NCI-H146 treated with DMSO at 0.1 percent for 48 hours (cell line): Measurements from ENCODE around the gene SLC25A21.
"Not testable (repeated sequence)": the region's sequence is repeated elsewhere in the genome, so short reads cannot be mapped to it uniquely, and the experiment has no call there.

ENCODE experiments used
- DNase-seq: peaks from one replicate; lab custom pipeline; 2025; ENCODE audit not compliant: unreplicated experiment; lab: John Stamatoyannopoulos, UW

The SLC25A21 gene

DNA sequence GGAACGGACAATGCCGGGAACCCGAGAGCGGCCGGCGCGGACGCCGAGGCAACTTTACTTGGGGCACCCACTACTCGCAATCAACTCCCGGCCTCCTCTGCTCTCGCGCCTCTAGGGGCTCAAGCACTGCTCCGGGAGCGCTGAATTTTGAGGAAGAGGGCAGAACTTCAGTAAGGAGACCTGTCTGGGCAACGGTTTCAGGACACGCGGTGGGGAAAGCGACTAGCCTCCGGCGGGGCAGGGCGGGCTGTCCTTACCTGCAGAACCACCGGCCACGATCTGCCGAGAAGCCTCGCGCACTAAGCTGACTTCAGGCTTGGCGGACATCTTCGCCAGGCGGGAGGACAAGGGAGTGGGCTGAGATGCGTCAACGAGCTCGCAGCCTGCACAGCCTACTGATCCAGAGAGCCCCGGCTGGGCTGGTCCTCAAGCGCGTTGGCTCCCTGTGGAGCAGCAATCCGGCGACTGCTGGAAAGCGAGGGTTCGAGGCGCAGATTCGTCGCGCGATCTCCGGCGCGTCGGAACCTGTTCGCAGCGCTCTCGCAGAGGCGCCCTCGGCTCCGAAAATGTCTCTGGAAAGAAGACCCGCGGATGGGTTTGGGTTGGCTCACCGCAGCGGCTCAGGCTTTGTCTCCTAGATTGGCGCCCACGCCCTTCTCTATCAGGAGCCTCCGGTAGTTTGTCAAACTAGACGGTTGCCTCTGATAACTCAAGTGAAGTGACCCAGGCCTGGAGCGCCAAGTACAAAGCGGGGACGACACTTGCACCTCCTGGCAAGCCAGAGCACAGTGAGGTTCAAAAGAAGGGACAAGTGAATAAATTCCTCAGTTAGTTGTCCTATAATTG is at the start of gene SLC25A21:
Gene SLC25A21, minus strand, starts transcription at position 583 of the 846 bp plus-strand sequence.
- peak; percentile 63 for DNase-seq

DNA sequence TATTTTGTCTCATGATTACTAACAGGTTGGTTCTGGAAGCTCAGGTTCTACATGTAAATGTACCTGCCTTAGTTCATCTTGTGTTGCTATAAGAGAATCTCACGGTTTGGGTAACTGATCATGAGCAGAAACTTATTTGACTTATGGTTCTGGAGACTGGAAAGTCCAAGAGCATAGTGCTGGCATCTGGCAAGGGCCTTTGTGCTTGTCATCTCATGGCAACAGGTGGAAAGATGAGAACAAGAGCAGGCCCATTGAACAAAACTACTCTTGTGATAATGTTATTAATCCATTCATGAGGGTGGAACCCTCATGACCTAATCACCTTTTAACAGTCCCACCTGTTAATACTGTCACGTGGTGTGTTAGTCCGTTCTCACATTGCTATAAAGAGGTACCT is 48.7 kb upstream of the SLC25A21 start:
- no peak for DNase-seq

DNA sequence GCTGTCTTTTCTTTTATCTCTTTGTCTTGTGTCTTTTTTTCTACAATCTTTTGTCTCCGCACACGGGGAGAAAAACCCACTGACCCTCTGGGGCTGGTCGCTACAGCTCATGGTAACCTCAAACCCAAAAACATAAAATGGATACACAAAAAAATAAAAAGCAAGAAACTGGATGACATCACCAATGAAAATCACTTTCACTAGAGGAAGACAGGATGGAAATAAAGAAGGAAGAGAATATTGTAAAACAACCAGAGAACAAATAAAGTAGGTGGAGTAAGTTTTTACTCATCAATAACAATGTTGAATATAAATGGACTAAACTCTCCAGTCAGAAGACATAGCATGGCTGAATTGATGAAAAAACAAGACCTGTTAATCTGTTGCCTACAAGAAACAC is 42.9 kb upstream of the SLC25A21 start:
- DNase-seq, result no peak

DNA sequence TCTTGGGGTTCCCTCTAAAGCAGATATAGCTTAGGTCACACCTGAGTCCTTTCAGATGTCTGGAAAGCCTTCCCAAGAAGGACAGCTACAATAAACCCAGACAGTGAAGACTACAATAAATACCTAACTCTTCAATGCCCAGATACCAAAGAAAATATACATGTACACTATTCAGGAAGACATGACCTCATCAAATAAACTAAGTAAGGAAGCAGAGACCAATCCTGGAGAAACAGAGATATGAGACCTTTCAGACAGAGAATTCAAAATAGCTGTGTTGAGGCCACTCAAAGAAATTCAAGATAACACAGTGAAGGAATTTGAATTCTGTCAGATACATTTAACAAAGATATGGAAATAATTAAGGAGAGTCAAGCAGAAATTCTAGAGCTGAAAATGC is 40.6 kb upstream of the SLC25A21 start:
- no peak for DNase-seq

DNA sequence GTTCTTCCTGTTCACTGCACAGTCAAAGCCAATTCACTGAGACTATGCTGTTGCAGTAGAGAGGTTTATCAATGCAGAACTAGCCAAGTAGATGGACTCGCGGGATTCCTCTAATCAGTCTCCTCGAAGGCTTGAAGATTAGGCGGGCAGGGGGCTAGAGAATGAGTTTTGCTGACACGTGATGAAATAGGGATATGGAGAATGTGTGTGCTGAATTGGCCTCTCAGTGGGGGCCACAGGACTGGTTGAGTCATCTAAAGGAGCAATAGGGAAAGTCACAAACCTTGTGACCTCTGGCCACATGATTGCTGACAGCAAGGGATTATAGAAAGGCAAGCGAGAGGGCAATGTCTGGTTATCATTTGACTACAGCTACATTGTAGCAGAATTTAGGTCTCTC is 38.0 kb upstream of the SLC25A21 start:
- DNase-seq, result no peak

DNA sequence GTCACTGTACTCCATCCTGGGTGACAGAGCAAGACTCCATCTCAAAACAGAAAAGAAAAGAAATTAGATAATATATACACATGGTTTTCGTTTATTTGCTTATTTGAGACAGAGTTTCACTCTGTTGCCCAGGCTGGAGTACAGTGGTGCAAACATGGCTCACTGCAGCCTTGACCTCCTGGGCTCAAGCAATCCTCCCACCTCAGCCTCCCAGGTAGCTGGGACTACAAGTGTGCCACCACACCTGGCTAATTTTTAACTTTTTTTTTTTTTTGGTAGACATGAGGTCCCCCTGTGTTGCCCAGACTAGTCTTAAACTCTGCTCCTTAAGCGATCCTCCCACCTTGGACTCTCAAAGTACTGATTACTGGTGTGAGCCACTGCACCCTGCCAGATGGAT is 37.2 kb upstream of the SLC25A21 start:
- not testable (repeated sequence) for DNase-seq

DNA sequence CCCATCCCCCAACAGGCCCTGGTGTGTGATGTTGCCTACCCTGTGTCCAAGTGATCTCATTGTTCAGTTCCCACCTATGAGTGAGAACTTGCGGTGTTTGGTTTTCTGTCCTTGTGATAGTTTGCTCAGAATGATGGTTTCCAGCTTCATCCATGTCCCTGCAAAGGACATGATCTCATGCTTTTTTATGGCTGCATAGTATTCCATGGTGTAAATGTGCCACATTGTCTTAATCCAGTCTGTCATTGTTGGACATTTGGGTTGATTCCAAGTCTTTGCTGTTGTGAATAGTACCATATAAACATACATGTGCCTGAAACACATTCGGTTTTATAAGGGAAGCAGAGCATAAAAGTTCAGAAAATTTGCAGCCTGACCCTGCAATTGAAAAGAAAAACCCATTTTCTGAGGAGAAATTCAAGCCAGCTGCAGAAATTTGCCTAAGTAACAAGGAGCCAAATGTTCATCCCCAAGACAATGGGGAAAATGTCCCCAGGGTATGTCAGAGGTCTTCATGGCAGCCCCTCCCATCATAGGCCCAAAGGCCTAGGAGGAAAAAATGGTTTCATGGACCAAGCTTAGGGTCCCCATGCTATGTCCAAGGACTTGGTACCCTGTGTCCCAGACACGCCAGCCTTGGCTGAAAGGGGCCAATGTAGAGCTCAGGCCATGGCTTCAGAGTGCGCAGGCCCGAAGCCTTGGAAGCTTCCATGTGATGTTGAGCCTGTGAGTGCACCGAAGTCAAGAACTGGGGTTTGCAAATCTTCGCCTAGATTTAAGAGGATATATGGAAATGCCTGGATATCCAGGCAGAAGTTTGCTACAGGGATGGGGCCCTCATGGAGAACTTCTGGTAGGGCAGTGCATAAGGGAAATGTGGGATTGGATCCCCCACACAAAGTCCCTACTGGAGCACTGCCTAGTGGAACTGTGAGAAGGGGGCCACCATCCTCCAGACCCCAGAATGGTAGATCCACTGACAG is 33.5 kb upstream of the SLC25A21 start:
- not testable (repeated sequence) for DNase-seq

DNA sequence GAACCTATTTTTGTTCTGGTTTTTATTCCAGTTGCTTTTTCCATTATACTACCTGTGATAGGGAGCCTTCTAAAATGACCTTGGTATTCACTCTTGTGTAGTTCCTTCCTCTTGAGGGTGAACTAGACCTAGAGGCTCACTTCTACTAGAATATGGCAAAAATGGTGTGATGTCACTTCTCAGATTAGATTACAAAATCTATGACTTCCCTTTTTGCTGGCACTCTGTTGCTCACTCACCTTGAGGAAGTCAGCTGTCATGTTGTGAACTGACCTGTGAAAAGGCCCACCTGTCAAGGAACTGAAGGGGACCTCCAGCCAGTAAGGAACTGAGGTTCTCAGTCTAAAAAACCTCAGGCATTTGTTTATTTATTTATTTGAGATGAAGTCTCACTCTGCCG is 31.0 kb upstream of the SLC25A21 start:
- DNase-seq, result no peak

DNA sequence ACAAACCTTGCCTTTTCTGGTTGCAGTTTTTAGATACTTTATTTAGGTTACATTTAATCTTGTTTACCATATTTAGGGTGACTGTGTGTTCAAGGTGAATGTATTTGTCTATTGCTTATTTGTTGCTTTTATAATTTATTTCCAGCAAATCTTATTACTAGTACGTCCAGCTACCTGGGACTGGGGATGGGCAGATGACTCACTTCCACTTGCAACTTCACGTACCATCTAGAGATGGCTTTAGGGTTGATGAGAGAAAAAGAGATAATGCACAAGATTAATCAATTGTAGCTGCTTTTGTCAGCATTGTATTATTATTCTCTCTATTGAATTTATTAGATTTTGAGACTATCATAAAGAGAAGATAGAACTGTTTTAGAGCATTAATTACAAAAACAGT is 30.4 kb upstream of the SLC25A21 start:
- DNase-seq, result no peak

DNA sequence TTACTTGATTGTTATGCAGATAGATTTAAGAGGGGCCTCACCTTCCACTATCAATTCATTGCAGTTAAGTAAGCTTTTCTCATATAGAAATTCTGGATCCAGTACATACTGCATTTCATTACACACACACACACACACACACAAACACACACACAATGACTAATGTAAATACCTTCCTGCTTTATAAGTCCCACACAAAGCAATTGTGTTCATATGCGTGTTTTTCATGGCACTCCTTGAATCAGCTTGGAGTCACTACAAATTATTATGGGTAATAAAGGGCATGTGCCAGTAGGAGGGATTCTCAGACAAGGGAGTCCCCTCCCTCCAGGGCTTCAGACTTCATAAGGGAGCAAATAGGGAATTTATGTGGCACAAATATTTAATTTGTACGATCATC is 29.9 kb upstream of the SLC25A21 start:
- DNase-seq, result no peak

DNA sequence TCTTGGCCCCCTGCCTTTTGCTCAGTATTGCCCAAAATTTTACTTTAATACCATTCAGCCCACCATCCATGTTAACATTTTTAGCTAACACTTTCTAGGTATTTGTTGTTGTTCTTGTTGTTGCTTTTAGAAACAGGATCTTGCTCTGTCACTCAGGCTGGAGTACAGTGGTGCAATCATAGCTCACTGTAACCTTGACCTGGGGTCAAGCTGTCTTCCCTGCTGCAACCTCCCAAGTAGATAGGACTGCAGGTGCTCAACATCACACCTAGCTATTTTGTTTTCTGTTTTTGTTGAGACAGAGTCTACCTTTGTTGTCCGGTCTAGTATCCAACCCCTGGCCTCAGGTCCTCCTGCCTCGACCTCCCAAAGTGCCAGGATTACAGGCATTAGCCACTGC is 29.3 kb upstream of the SLC25A21 start:
- no peak for DNase-seq

DNA sequence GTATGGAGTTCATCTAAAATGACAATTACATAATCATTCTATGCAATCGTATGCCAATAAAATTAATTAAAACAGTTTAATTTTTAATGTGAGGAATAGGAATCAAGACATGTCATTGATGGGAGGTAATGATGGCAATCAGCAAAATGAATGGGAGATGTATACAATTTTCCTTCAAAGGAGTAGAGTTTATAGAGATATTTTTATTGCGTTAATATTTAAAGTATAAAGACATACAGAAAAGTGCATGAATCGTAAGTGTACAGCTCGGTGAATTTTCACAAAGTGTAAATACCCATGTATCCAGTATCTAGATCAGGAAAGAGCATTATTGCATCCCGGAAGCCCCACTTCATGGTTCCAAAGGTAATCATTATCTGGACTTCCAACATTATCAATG is 26.5 kb upstream of the SLC25A21 start:
- no peak for DNase-seq

DNA sequence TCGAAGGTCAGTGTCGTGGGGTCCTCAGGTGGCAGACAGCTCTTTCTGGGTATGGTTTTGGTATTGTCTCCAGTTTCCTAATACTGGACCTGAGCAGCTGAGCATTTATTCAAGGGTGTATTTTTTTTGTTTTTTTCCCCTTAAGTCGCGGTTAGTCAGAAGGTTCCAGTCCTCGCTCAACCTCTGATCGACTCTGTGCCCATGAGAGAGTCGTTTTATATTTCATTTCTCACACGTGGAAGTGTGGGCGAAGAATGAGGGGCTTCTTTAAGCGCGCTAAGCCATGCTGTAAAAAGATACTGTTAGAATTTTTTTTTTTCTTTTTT is 25.8 kb upstream of the SLC25A21 start:
- no peak for DNase-seq

DNA sequence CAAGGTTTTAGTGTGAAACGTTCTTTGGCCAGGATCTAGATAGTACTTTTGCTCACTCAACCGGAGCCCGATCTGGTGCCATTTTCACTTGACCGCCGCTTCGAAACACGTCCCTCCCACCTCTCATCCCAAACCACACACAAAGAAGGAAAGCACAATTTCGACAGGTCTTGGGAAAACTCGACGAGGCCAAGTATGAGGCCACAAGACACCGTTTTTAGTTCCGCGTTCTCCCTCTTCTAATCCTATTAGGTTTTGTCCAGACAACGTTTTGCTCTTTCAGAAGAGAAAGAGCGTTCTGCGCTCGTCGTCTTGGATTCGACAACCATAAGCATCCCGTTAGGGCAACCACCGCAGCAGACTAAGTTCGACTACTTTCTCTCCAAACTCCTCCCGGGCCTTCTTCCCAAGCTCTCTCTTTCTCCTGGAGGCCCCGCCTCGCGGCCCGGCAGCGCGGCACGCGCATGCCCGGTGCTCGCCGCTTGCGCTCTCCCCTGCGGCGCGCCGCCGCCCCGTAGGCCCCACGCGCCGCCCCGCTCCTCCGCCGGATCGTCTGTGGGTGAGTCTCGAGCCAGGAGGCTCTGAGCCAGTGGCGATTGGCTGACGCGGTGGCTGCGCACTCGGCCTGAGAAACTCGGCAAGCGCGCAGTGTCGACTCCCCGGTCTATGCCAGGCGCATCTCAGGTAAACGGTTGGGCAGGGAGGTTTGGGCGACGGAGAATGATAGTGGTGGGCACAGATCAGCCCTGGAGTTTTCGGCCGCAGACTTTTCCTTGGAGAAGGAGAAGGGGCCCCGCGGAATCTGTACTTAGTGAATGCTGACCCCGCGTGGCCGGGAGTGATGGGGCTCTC is 25.2 kb upstream of the SLC25A21 start, which contains the start of gene MIPOL1:
Gene MIPOL1, plus strand, starts transcription at position 517 of the 852 bp plus-strand sequence. CDS start 49,952 bp downstream, outside the sequence.
- peak; percentile 77 for DNase-seq

DNA sequence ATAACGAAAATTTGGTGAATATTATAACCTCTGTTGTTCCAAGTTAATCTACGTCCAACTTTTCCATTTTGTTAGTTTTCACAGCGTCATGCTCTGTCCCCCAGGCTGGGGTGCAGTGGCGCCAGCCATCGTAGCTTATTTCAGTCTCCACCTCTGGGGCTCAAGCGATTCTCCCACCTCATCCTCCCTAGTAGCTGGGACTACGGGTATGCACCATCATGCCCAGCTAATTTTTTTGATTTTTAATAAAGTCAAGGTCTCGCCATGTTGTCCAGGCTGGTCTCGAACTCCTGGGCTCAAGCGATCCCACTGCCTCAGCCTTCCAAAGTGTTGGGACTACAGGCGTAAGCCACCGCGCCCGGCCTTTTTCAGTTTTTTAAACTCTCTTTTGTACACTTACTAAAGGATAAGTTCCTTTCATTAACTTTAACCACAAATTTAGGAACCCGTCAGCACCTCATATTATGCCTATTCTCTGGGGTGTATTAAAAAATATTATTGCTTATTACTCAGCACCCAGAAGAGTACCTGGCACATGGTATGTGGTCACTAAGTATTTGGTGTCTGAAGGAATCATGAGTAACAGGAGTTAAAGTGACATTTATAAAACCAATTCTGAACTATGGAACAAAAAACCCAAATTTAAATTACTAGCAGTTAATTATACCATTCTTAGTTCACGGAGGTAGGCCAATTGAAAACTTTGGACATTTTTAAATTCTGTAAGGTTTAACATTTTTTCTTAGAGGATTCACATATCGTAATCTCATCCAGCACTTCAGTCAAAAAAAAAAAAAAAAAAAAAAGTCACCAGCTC is 24.4 kb upstream of the SLC25A21 start:
- no peak for DNase-seq

DNA sequence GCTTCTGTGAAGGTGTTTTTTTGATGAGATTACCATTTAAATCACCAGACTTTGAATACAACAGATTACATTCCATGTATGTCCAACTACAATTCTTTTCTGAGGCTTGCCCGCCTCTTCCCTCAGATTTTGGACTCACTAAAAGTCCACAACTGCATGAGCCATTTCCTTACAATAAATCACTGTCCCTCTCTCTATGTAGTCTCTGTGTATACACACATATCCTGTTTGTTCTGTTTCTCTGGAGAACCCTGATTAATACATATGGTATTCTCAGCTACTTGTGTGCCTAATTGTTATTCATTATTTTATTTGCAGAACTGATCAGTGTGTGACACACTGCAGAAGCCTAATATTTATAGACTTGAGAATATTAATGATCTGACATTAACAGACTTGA is 22.9 kb upstream of the SLC25A21 start:
- DNase-seq, result no peak

DNA sequence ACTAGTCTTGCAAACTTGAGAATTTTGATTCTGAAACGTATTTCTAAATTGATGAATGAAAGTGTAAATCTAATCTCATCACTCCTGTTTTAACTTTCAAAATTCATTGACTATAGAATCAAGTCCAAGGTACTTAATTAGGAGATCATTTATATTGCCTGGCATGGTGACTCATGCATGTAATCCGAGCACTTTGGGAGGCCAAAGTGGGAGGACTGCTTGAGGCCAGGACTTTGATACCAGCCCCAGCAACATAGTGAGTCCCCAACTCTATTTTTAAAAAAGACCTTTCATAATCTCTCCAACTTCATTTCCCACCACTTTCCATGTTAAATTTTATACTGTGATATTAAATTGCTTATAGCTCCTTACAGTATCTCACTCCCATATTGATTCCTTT is 22.3 kb upstream of the SLC25A21 start:
- no peak for DNase-seq

DNA sequence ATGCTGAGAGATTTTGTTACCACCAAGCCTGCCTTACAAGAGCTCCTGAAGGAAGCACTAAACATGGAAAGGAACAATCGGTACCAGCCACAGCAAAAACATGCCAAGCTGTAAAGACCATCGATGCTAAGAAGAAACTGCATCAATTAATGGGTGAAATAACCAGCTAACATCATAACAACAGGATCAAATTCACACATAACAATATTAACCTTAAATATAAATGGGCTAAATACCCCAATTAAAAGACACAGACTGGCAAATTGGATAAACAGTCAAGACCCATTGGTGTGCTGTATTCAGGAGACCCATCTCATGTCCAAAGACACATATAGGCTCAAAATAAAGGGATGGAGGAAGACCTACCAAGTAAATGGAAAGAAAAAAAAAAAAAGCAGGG is 17.3 kb upstream of the SLC25A21 start:
- not testable (repeated sequence) for DNase-seq

DNA sequence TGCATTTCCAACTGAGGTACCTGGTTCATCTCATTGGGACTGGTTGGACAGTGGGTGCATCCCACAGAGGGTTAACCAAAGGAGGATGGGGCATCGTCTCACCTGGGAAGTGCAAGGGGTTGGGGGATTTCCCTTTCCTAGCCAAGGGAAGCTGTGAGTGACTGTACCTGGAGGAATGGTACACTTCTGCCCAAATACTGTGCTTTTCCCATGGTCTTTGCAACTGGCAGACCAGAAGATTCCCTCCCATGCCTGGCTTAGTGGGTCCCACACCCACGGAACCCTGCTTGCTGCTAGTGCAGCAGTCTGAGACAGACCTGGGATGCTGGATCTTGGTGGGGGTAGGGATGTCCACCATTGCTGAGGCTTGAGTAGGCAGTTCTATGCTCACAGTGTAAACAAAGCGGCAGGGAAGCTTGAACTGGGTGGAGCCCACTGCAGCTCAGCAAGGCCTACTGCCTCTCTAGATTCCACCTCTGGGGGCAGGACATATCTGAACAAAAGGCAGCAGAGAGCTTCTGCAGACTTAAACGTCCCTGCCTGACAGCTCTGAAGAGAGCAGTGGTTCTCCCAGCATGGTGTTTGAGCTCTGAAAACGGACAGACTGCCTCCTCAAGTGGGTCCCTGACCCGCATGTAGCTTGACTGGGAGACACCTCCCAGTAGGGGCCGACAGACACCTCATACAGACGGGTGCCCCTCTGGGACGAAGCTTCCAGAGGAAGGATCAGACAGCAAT is 15.6 kb upstream of the SLC25A21 start:
- not testable (repeated sequence) for DNase-seq
